Osteoblast (primary cell): Measurements from ENCODE around the gene MPIG6B. TPM values are rescaled to one million over a fixed set of nuclear protein-coding genes. Genes with fewer than 3 reads are reported as not detected.

Experiments
- DNase-seq: peaks from one replicate; pipeline ENCODE4 v3.0.0; 2011; ENCODE audit warnings: low spot score, mixed read lengths; ENCODE audit not compliant: insufficient read length; ENCODE audit errors: missing footprints
- H2AFZ ChIP-seq: 2 replicates; pipeline ENCODE4 v1.6.0; 2011; ENCODE audit warnings: mild to moderate bottlenecking, low read length
- H3K27ac ChIP-seq: 2 replicates; pipeline ENCODE4 v1.5.1; 2011; ENCODE audit warnings: mild to moderate bottlenecking, low read depth, low read length, moderate library complexity
- H3K27me3 ChIP-seq: 2 replicates; pipeline ENCODE4 v1.6.0; 2012; ENCODE audit warnings: mild to moderate bottlenecking, control low read depth, inconsistent platforms, low read length, moderate library complexity; ENCODE audit not compliant: insufficient read depth
- H3K36me3 ChIP-seq: 2 replicates; pipeline ENCODE4 v1.5.1; 2011; ENCODE audit warnings: mild to moderate bottlenecking, low read length, control low read depth, moderate library complexity; ENCODE audit not compliant: insufficient read depth
- H3K4me1 ChIP-seq: 2 replicates; pipeline ENCODE4 v1.5.1; 2011; ENCODE audit warnings: mild to moderate bottlenecking, low read length, control low read depth, moderate library complexity; ENCODE audit not compliant: insufficient read depth
- H3K4me2 ChIP-seq: 2 replicates; pipeline ENCODE4 v1.6.0; 2011; ENCODE audit warnings: mild to moderate bottlenecking, low read length; ENCODE audit not compliant: insufficient read depth
- H3K4me3 ChIP-seq: fragments of 200-600 bp; sonication (generic); 3 replicates; pipeline ENCODE4 v1.5.1; 2012; ENCODE audit warnings: mild to moderate bottlenecking, low read length, inconsistent platforms; ENCODE audit not compliant: insufficient read depth
- H3K79me2 ChIP-seq: 2 replicates; pipeline ENCODE4 v1.6.0; 2012; ENCODE audit warnings: mild to moderate bottlenecking, low read length, control low read depth, inconsistent platforms; ENCODE audit not compliant: insufficient read depth
- H3K9me3 ChIP-seq: 2 replicates; pipeline ENCODE4 v1.5.1; 2011; ENCODE audit warnings: low read depth, low read length, control low read depth
- H4K20me1 ChIP-seq: 2 replicates; pipeline ENCODE4 v1.6.0; 2012; ENCODE audit warnings: mild to moderate bottlenecking, low read length, control low read depth; ENCODE audit not compliant: insufficient read depth
- total RNA-seq: library from RNA; depleted of rRNA; stranded (reverse); fragments of >200 nt; gene quantifications from 2 replicates; pipeline ENCODE4 v1.2.3, GENCODE V29; 2012
- TF ChIP-seq, protein P1 (sequence below): IDR thresholded peaks from 2 replicates; pipeline ENCODE4 v1.5.1; 2011; ENCODE audit warnings: mild to moderate bottlenecking, low read depth, low read length, moderate library complexity; ENCODE audit errors: extremely low read depth

Gene MPIG6B
- total RNA-seq, 1 donor: not detected

- TF ChIP-seq, protein P1, sequence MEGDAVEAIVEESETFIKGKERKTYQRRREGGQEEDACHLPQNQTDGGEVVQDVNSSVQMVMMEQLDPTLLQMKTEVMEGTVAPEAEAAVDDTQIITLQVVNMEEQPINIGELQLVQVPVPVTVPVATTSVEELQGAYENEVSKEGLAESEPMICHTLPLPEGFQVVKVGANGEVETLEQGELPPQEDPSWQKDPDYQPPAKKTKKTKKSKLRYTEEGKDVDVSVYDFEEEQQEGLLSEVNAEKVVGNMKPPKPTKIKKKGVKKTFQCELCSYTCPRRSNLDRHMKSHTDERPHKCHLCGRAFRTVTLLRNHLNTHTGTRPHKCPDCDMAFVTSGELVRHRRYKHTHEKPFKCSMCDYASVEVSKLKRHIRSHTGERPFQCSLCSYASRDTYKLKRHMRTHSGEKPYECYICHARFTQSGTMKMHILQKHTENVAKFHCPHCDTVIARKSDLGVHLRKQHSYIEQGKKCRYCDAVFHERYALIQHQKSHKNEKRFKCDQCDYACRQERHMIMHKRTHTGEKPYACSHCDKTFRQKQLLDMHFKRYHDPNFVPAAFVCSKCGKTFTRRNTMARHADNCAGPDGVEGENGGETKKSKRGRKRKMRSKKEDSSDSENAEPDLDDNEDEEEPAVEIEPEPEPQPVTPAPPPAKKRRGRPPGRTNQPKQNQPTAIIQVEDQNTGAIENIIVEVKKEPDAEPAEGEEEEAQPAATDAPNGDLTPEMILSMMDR: no peak
- no peak overlapping the region for H3K4me3 ChIP-seq
- H3K4me2 ChIP-seq: no peak overlapping the region
- no peaks in the 10 kb centered on the region for H3K27me3 ChIP-seq
- no peaks in the 10 kb centered on the region for H4K20me1 ChIP-seq
- H3K79me2 ChIP-seq: no peaks in the 10 kb centered on the region
- DNase-seq: peak; percentile 63
- H3K9me3 ChIP-seq: no peaks in the 10 kb centered on the region
- no peaks in the 10 kb centered on the region for H3K36me3 ChIP-seq
- H3K27ac ChIP-seq: no peak overlapping the region
- no peak overlapping the region for H2AFZ ChIP-seq
- H3K4me1 ChIP-seq: peaks cover 4% of the 10 kb centered on the region
Measured at GRCh38 chr6:31768363-31769257, 45.4 kb downstream of the MPIG6B start.

- H3K9me3 ChIP-seq: no peaks in the 10 kb centered on the region
- no peaks in the 10 kb centered on the region for H4K20me1 ChIP-seq
- H3K4me1 ChIP-seq: peaks cover 4% of the 10 kb centered on the region
- no peaks in the 10 kb centered on the region for H3K79me2 ChIP-seq
- no peaks in the 10 kb centered on the region for H3K36me3 ChIP-seq
- H3K4me3 ChIP-seq: no peak overlapping the region
- no peaks in the 10 kb centered on the region for H3K27me3 ChIP-seq
- H3K27ac ChIP-seq: no peak overlapping the region
- no peak overlapping the region for H3K4me2 ChIP-seq
- TF ChIP-seq, protein P1: peak; percentile 85
- H2AFZ ChIP-seq: no peak overlapping the region
- DNase-seq: peak; percentile 97
Measured at GRCh38 chr6:31769684-31770371, 46.7 kb downstream of the MPIG6B start.

- no peak overlapping the region for H2AFZ ChIP-seq
- no peaks in the 10 kb centered on the region for H3K79me2 ChIP-seq
- peak; percentile 54 for DNase-seq
- TF ChIP-seq, protein P1: no peak
- no peak overlapping the region for H3K27ac ChIP-seq
- no peaks in the 10 kb centered on the region for H3K36me3 ChIP-seq
- H3K27me3 ChIP-seq: no peaks in the 10 kb centered on the region
- no peak overlapping the region for H3K4me2 ChIP-seq
- H4K20me1 ChIP-seq: no peaks in the 10 kb centered on the region
- peaks cover 4% of the 10 kb centered on the region for H3K4me1 ChIP-seq
- no peak overlapping the region for H3K4me3 ChIP-seq
- no peaks in the 10 kb centered on the region for H3K9me3 ChIP-seq
Measured at GRCh38 chr6:31770860-31771259, 47.7 kb downstream of the MPIG6B start.

DNA sequence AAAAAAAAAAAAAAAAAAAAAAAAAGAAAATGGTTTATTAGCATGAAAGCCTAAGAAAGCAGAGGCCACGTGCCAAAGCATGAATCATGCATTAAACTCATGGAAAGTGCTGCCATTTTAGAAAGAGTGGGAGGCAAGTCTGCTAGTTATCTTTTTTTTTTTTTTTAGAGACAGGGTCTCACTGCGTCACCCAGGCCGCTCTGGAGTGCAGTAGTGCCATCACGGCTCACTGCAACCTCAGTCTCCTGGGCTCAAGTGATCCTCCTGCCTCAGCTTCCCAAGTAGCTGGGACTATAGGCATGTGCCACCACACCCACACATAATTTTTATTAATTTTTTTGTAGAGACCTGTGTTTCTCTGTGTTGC is 48.8 kb downstream of the MPIG6B start:
- TF ChIP-seq, protein P1: no peak
- no peak overlapping the region for H3K4me3 ChIP-seq
- no peak overlapping the region for H2AFZ ChIP-seq
- H3K36me3 ChIP-seq: no peaks in the 10 kb centered on the region
- H3K4me2 ChIP-seq: no peak overlapping the region
- no peak overlapping the region for H3K27ac ChIP-seq
- peak; percentile 65 for DNase-seq
- H4K20me1 ChIP-seq: no peaks in the 10 kb centered on the region
- no peaks in the 10 kb centered on the region for H3K9me3 ChIP-seq
- H3K27me3 ChIP-seq: no peaks in the 10 kb centered on the region
- H3K79me2 ChIP-seq: no peaks in the 10 kb centered on the region
- peaks cover 4% of the 10 kb centered on the region for H3K4me1 ChIP-seq
